ENCODE data around the gene EFCAB11. TPM values are rescaled to one million over a fixed set of nuclear protein-coding genes. Genes with fewer than 3 reads are reported as not detected.

EFCAB11 gene
- total RNA-seq, 1 experiment from 2014 or later: 18.1 TPM

DNA sequence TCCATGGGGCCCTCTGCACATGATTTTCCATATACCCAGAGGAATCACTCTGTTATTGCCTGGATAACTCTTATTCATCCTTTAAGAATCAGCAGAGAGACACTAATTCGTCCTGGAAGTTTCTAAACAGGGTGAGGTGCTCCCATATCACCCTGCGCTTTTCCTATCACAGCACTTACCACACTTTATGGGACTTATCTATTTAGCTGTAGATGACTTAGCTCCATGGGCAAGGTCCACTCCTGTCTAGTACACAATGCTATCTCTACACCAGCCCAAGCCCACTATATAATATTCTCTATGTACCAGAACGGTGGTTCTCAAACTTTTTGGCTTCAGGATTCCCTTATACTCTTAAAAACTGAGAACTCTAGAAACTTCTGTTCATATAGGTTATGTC lies 111.7 kb downstream of the EFCAB11 start:
- no peak for TF ChIP-seq SP1 (IDR thresholded peaks at IDR 0.05; ENCODE audit: low read depth)
- ChIA-PET POLR2A (no interaction called here), RAD21 (ENCODE audit: low non-redundant PET in 1 of 2, low total read pairs in 2 of 2, uncharacterized antibody in 2 of 2, unreplicated experiment in 2 of 2) (no interaction called here), CTCF (no interaction called here)
- ATAC-seq: no peak
- Histone ChIP-seq H3K9me3 (ENCODE audit: control insufficient read depth in 1 of 2, insufficient read depth in 1 of 2, low read depth in 1 of 2, low read length in 2 of 2) (no peaks in the 10 kb centered on the region), H3K9me2 (ENCODE audit: insufficient read depth) (no peaks in the 10 kb centered on the region), H3K36me3 (ENCODE audit: control insufficient read depth in 1 of 2, insufficient read depth in 2 of 2, low read length in 2 of 2) (no peaks in the 10 kb centered on the region), H3K79me2 (ENCODE audit: insufficient read depth, low read length) (no peaks in the 10 kb centered on the region), H3K4me2 (ENCODE audit: low read length) (no peak overlapping the region), H3K4me1 (ENCODE audit: control insufficient read depth in 1 of 2, insufficient read depth in 2 of 2, low read length in 2 of 2) (no peaks in the 10 kb centered on the region), H3K27me3 (ENCODE audit: insufficient read depth, low read length) (no peaks in the 10 kb centered on the region), H2AFZ (ENCODE audit: low read depth, low read length, poor library complexity, severe bottlenecking) (no peak overlapping the region), H3K9ac (ENCODE audit: low read length) (no peak overlapping the region), H3K4me3 (replicated peaks in 1 of 2; ENCODE audit: low read depth in 1 of 2, low read length in 2 of 2) (no peak overlapping the region), H3K27ac (ENCODE audit: low read depth, low read length) (no peak overlapping the region), H4K20me1 (ENCODE audit: insufficient read depth) (no peaks in the 10 kb centered on the region)
- intact Hi-C loops (cut with micrococcal nuclease): no loop called here
- DNase-seq (ENCODE audit: low read depth, low spot score): no peak
- no TSS peak for BruUV-seq (replicated peaks)

DNA sequence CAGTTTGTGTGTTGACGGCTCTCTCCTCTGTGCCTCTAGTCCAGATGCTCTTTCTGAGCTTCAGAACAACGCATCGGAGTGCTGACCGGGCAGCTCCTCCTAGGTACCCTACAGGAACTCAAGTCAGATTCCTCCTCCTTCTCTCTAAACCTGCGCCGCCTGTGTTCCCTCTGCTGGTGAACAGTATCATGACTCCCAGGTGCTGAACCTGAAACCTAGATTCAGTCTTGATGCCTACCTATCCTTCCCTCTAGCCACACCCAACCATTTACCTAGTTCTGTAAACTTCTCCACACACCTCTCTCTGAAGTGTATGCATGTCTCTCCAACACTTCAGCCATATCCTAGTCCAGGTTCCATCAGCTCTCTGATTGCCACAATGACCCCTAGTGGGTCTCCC lies 112.7 kb downstream of the EFCAB11 start:
- no TSS peak for BruUV-seq (replicated peaks)
- no peaks in the 10 kb centered on the region for H4K20me1 ChIP-seq (ENCODE audit: insufficient read depth)
- no peak overlapping the region for H2AFZ ChIP-seq (ENCODE audit: low read depth, low read length, poor library complexity, severe bottlenecking)
- DNase-seq (ENCODE audit: low read depth, low spot score) (no peak), ATAC-seq (peak; percentile 60; the same call in 1 of the 2 replicates)
- H3K27me3 ChIP-seq (ENCODE audit: insufficient read depth, low read length): no peaks in the 10 kb centered on the region
- POLR2A ChIA-PET: no interaction called here
- H3K27ac ChIP-seq (ENCODE audit: low read depth, low read length): no peak overlapping the region
- RAD21 ChIA-PET (ENCODE audit: low non-redundant PET in 1 of 2, low total read pairs in 2 of 2, uncharacterized antibody in 2 of 2, unreplicated experiment in 2 of 2): no interaction called here
- TF ChIP-seq, protein P1, sequence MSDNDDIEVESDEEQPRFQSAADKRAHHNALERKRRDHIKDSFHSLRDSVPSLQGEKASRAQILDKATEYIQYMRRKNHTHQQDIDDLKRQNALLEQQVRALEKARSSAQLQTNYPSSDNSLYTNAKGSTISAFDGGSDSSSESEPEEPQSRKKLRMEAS (IDR thresholded peaks at IDR 0.05): no peak
- TF ChIP-seq REST (IDR thresholded peaks at IDR 0.05; ENCODE audit: low read depth): no peak
- no peak for TF ChIP-seq EZH2phosphoT487 (IDR thresholded peaks at IDR 0.05; ENCODE audit: borderline replicate concordance)
- no peak for TF ChIP-seq TCF7L2 (IDR thresholded peaks at IDR 0.05; ENCODE audit: borderline replicate concordance, extremely low read depth, insufficient read depth, insufficient read length)
- TF ChIP-seq YY1 (IDR thresholded peaks at IDR 0.05; ENCODE audit: extremely low read depth, insufficient replicate concordance, low read depth, low read length): no peak
- TF ChIP-seq, protein P2, sequence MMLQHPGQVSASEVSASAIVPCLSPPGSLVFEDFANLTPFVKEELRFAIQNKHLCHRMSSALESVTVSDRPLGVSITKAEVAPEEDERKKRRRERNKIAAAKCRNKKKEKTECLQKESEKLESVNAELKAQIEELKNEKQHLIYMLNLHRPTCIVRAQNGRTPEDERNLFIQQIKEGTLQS (IDR thresholded peaks at IDR 0.05): no peak
- no peak for TF ChIP-seq POLR2A (IDR thresholded peaks at IDR 0.05; ENCODE audit: borderline replicate concordance, extremely low read depth, insufficient read depth, insufficient read length)
- H3K4me2 ChIP-seq (ENCODE audit: low read length): no peak overlapping the region
- no peaks in the 10 kb centered on the region for H3K4me1 ChIP-seq (ENCODE audit: control insufficient read depth in 1 of 2, insufficient read depth in 2 of 2, low read length in 2 of 2)
- no peaks in the 10 kb centered on the region for H3K79me2 ChIP-seq (ENCODE audit: insufficient read depth, low read length)
- no peaks in the 10 kb centered on the region for H3K9me3 ChIP-seq (ENCODE audit: control insufficient read depth in 1 of 2, insufficient read depth in 1 of 2, low read depth in 1 of 2, low read length in 2 of 2)
- H3K9ac ChIP-seq (ENCODE audit: low read length): no peak overlapping the region
- no peaks in the 10 kb centered on the region for H3K9me2 ChIP-seq (ENCODE audit: insufficient read depth)
- no peaks in the 10 kb centered on the region for H3K36me3 ChIP-seq (ENCODE audit: control insufficient read depth in 1 of 2, insufficient read depth in 2 of 2, low read length in 2 of 2)
- CTCF ChIA-PET: no interaction called here
- H3K4me3 ChIP-seq (replicated peaks in 1 of 2; ENCODE audit: low read depth in 1 of 2, low read length in 2 of 2): no peak overlapping the region
- intact Hi-C loops (cut with micrococcal nuclease): no loop called here
